Middle frontal gyrus (tissue), 1 donor: ENCODE data around the gene CAMK1G.
A peak's percentile ranks its signal among the peaks of the same experiment; 100 is the strongest.

Experiments used
- DNase-seq: peaks from one replicate; pipeline ENCODE4 v3.0.0-alpha.2; 2015; ENCODE audit warnings: low spot score; ENCODE audit errors: extremely low spot score

CAMK1G gene

DNA sequence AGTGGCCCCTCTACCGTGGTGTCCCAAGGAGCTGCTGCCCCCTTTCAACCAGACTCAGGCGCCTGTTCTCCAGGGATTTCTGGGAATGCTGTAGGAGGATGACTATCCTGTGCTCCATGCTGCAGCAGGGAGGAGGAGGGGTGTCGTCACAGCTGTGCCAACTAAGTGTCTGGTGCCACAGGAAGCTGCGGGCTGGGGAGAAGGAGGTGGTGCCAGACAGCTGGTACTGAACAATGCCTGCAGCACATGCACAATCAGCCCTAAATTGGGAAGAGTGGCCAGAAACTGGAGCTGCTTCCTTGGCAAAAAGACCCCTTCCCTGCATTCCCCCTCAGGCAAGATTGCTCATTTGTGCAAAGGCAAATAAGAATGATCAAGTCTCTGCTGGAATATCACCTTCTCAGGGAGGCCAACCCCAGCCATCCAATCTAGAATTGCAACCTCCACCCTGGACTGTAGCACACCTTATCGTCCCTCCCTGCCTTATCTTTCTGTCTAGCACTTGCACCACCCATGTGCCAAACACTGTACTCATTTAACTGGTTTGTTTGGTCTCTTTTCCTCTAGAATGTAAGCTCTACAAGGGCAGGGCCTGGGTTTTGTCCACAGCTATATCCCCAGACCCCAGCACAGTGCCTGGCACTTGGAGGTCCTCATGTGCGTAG lies 35.4 kb downstream of the CAMK1G start:
- DNase-seq: peak; percentile 77

DNA sequence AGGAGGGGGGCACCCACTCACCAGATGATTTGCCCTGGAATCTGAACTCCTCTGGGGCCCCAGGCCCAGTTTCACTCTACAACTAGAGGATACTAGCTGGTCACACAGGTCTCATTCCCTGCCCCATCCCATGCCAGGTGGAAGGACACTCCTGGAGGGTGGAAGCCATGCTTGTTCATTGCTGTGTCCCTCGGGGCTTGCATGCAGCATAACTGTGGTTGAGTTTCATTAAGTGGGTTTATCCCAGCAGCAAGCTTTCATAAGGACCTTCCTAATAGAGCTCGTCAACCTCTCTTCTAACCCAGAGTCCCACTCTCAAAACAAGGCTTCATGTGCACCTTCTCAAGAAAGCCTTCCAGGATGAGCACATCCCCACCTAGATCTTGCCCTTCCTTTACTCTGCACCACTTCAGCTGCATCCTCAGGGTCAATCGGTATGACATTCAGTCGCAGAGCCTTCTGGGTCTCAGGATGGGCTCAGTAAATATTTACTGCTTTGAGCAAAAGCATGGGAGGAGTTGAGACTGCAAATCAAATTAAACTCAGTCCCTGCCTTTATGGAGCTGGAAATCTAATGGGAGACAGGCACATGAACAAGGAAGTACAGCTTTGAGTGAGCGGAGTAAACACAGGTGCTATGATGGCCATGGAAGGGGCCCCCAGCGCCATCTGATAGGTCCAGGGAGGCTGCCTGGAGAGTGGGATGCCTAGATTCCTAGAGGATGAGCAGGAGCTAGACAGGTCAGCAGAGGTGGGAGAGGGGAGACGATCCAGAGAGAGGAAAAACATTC lies 36.4 kb downstream of the CAMK1G start:
- DNase-seq: no peak

- DNase-seq: no peak
Observed at GRCh38 chr1:209620487-209620884, 37.0 kb downstream of the CAMK1G start.

GRCh38 chr1:209621286-209621685 lies 37.8 kb downstream of the CAMK1G start:
- DNase-seq: no peak

- no peak for DNase-seq
Observed at GRCh38 chr1:209621741-209622655, 38.5 kb downstream of the CAMK1G start.

- no peak for DNase-seq
Observed at GRCh38 chr1:209622841-209623829, 39.6 kb downstream of the CAMK1G start.

GRCh38 chr1:209624558-209625549 lies 41.3 kb downstream of the CAMK1G start:
- DNase-seq: no peak

DNA sequence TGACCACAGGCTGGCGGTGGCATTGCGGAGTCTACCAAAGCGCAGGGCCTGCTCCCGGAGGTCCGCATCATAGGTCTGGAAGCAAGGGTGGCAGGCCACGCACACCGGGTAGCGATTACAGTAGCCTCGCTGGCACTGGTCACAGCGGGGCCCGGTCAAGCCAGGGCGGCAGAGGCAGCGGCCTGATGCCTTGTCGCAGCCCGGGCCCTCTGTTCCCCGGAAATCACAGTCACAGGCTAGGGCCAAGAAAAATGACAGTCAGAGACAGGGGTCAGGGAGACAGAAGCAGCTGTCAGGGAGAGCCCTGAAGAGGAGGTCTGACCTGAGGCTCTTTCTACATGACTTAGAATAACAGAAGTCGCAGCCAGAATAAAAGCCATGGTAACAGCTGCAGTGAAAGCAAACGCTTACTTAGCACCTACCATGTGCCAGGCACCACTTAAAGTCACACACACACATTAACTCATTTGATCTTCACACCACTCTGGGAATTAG lies 42.3 kb downstream of the CAMK1G start:
- DNase-seq: no peak

DNA sequence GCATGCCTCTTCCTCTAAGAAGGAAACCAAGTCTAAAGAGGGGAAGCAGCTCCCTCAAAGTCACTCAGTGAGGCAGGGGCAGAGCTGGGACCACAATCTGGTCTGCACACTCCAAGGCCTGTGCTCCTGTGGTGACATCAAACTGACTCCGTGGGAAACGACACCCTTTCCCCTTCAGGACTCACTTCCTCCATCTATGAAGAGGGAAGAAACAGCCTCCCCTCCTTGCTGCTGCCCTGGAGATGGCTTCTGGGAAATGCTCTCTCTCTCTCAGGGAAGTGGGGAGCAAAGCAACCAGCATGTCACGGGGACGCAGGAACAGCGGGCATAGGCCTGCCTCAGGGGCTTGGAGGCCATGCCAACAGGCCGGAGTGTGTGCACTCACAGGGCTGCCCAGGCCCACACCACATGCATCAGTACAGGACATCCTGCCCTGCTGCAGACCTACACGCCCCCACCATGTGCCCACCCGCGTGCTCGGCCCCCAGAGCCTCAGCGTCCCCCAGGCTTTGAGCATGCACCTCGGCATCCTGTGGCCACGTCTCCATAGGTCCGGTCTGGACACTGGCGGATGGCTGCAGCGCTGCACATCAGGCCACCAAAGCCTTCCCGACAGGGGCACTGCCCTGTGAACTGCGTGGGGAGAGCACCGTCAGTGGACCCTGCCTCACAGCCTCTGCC lies 43.0 kb downstream of the CAMK1G start:
- no peak for DNase-seq

GRCh38 chr1:209627027-209627731 lies 43.7 kb downstream of the CAMK1G start:
- DNase-seq: no peak

- DNase-seq: peak; percentile 82
Observed at GRCh38 chr1:209627732-209628196, 44.2 kb downstream of the CAMK1G start.

GRCh38 chr1:209628618-209629299 lies 45.2 kb downstream of the CAMK1G start:
- DNase-seq: no peak

GRCh38 chr1:209629621-209630382 lies 46.3 kb downstream of the CAMK1G start:
- no peak for DNase-seq

GRCh38 chr1:209630383-209631225 lies 47.1 kb downstream of the CAMK1G start:
- DNase-seq: no peak

DNA sequence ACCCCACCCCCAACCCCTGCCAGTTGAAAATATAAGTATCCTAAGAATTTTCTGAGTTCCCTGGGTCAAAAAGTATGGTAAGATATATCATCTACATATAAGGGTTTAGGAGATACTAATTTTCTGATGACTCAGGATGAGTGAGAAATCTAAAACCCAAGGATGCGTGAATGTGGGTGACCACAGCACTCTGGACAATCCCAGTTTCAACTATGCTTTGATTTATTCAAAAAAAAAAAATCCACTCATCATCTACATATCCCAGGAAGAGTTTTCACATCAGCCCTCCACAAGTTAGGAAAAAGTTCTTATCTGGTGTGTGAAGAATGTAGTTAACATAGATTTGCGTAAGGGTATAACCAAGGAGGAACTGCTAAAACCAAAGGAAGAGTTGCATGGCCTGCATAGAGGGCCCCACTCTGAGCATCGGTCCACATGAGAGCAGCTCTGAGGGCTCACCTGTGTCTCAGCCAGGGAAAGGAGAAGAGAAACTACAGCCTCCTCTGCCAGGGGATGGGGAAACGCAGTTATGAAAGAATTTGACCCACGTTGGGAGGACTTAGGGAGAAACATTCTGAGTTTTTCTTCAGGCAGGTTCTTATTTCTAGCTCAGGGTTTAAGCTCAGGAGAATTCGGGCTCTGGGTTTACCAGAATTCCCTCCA lies 50.0 kb downstream of the CAMK1G start:
- no peak for DNase-seq
